ENCODE measurements around the gene ARRDC1. TPM values are rescaled to one million over a fixed set of nuclear protein-coding genes. Genes with fewer than 3 reads are reported as not detected.
A peak's percentile ranks its signal among the peaks of the same experiment; 100 is the strongest.

The ARRDC1 gene
- total RNA-seq, 3 donors from 2014 or later, result 27.5 to 39.3 (median 33.8) TPM

DNA sequence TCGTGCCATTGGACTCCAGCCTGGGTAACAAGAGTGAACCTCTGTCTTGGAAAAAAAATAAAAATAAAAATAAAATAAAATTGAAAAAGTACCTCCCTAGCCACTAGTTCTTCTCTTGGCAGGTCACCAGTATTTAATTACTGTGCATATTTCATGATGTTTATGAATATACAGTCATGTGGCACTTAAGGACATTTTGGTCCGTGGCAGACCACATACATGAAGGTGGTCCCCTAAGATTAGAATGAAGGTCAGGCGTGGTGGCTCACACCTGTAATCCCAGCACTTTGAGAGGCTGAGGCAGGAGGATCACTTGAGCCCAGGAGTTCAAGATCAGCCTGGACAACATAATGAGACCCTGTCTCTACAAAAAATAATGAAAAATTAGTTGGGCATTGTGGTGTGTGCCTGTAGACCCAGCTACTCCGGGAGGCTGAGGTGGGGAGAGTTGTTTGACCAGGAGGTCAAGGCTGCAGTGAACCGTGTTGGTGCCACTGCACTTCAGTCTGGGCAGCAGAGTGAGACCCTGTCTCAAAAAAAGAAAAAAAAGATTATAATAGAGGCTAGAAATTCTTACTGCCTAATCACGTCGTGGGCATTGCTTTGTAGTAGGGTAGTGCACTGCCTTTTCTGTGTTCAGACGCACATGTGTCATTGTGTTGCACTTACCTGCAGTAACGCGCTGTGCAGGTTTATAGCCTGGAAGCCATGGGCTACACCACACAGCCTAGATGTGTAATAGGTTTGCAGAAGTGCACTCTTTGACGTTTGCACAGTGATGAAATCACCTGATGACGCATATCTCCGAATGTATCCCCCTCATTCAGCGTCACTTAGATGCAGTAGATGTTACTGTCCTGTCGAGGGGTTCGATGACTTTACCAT lies 26.1 kb downstream of the ARRDC1 start:
- peaks cover 58% of the 10 kb centered on the region for H3K4me1 Mint-ChIP-seq (ENCODE audit: low read depth)
- H3K9me3 Mint-ChIP-seq, result no peaks in the 10 kb centered on the region

GRCh38 chr9:137632230-137633161 lies 27.0 kb downstream of the ARRDC1 start:
- Mint-ChIP-seq H3K9me3 (no peaks in the 10 kb centered on the region), H3K27me3 (ENCODE audit: low read depth) (no peaks in the 10 kb centered on the region), H3K4me1 (ENCODE audit: low read depth) (peaks cover 57% of the 10 kb centered on the region), H3K4me3 (no peak overlapping the region), H3K36me3 (ENCODE audit: insufficient read depth) (peaks cover 3% of the 10 kb centered on the region)
- ATAC-seq (no peak), DNase-seq (no peak)

More for the DNA sequence above, 26.1 kb downstream of the ARRDC1 start:
- ATAC-seq (peak in 1 of 2 donors; percentile 30), DNase-seq (no peak)
- Mint-ChIP-seq H3K4me3 (no peak overlapping the region), H3K27me3 (ENCODE audit: low read depth) (no peaks in the 10 kb centered on the region), H3K36me3 (ENCODE audit: insufficient read depth) (peaks cover 3% of the 10 kb centered on the region)

GRCh38 chr9:137634016-137634415 lies 28.5 kb downstream of the ARRDC1 start:
- H3K4me3 Mint-ChIP-seq, result no peak overlapping the region
- peaks cover 55% of the 10 kb centered on the region for H3K4me1 Mint-ChIP-seq (ENCODE audit: low read depth)
- no peaks in the 10 kb centered on the region for H3K9me3 Mint-ChIP-seq
- ATAC-seq (no peak), DNase-seq (no peak)
- H3K27me3 Mint-ChIP-seq (ENCODE audit: low read depth), result no peaks in the 10 kb centered on the region
- peaks cover 3% of the 10 kb centered on the region for H3K36me3 Mint-ChIP-seq (ENCODE audit: insufficient read depth)

- peaks cover 16% of the 10 kb centered on the region for H3K36me3 Mint-ChIP-seq (ENCODE audit: insufficient read depth)
- no peaks in the 10 kb centered on the region for H3K9me3 Mint-ChIP-seq
- DNase-seq (no peak), ATAC-seq (no peak)
- H3K27me3 Mint-ChIP-seq (ENCODE audit: low read depth), result no peaks in the 10 kb centered on the region
- peak overlapping the region; percentile 85 for H3K4me3 Mint-ChIP-seq
- peaks cover 53% of the 10 kb centered on the region for H3K4me1 Mint-ChIP-seq (ENCODE audit: low read depth)
Observed at GRCh38 chr9:137638680-137639079, 33.2 kb downstream of the ARRDC1 start.

DNA sequence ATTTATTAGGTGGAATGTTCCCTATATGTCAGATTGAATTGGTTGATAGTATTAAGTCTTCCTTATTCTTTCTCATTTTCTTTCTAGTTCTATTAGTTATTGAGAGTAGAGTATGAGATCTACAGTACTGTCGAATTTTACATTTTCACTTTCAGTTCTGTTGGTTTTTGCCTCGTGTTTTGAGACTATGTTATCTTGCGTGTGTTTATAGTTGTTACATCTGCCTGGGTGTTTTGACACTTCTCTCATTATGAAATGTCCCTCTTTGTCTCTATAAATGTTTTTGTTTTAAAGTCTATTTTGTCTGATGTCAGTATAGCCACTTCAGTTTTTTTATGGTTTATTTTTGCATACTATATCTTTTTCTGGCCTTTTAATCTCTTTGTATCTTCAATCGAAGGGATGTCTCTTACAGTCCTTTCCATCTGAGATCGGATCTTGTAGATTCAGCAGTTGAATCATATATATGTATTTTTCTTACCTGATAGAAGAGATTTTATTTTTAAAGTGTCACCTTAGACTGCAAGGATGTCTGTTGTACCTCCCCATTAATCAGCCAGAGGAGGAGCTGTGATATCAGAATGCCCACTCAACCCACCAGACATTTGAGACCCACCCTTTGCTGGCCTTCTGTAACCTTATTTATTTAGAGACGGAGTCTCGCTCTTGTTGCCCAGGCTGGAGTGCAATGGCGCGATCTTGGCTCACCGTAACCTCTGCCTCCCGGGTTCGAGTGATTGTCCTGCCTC lies 34.0 kb downstream of the ARRDC1 start:
- no peaks in the 10 kb centered on the region for H3K9me3 Mint-ChIP-seq
- H3K4me1 Mint-ChIP-seq (ENCODE audit: low read depth), result peaks cover 52% of the 10 kb centered on the region
- DNase-seq, result no peak
- peak; percentile 93 to 95 for ATAC-seq
- H3K36me3 Mint-ChIP-seq (ENCODE audit: insufficient read depth), result peaks cover 20% of the 10 kb centered on the region
- H3K4me3 Mint-ChIP-seq, result peak overlapping the region; percentile 85
- no peaks in the 10 kb centered on the region for H3K27me3 Mint-ChIP-seq (ENCODE audit: low read depth)

GRCh38 chr9:137640862-137641261 lies 35.4 kb downstream of the ARRDC1 start:
- ATAC-seq, result no peak
- no peak for DNase-seq
- Mint-ChIP-seq H3K4me1 (ENCODE audit: low read depth) (peaks cover 54% of the 10 kb centered on the region), H3K36me3 (ENCODE audit: insufficient read depth) (peaks cover 20% of the 10 kb centered on the region), H3K4me3 (no peak overlapping the region), H3K27me3 (ENCODE audit: low read depth) (no peaks in the 10 kb centered on the region), H3K9me3 (no peaks in the 10 kb centered on the region)

- ATAC-seq (no peak), DNase-seq (no peak)
- peaks cover 55% of the 10 kb centered on the region for H3K4me1 Mint-ChIP-seq (ENCODE audit: low read depth)
Observed at GRCh38 chr9:137642118-137642601, 36.7 kb downstream of the ARRDC1 start.

GRCh38 chr9:137642892-137643291 lies 37.4 kb downstream of the ARRDC1 start:
- no peak for DNase-seq
- Mint-ChIP-seq H3K27me3 (ENCODE audit: low read depth) (no peaks in the 10 kb centered on the region), H3K36me3 (ENCODE audit: insufficient read depth) (peaks cover 28% of the 10 kb centered on the region), H3K4me1 (ENCODE audit: low read depth) (peaks cover 58% of the 10 kb centered on the region), H3K4me3 (no peak overlapping the region), H3K9me3 (no peaks in the 10 kb centered on the region)
- no peak for ATAC-seq

More at GRCh38 chr9:137642118-137642601, 36.7 kb downstream of the ARRDC1 start:
- no peaks in the 10 kb centered on the region for H3K27me3 Mint-ChIP-seq (ENCODE audit: low read depth)
- H3K36me3 Mint-ChIP-seq (ENCODE audit: insufficient read depth), result peaks cover 26% of the 10 kb centered on the region
- H3K9me3 Mint-ChIP-seq, result no peaks in the 10 kb centered on the region
- H3K4me3 Mint-ChIP-seq, result no peak overlapping the region

DNA sequence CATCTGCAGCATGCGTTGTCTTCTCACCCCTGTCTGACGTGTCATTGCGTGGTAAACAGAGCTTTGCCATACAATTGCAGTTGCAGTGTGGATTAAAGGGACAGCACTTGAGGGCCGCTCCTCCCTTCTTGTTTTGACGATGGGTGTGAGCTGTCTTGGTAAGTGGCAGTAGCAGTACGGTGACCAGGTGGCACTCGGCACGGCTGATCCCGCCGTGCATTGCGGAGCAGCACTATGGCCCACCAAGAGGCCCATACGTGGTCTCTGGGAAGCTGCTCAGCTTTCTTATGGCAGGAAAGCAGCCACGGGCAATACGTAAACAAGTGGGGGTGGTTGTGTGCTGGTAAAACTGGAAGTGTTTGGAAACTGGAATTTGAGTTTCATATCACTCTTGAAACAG lies 38.4 kb downstream of the ARRDC1 start:
- Mint-ChIP-seq H3K4me3 (no peak overlapping the region), H3K4me1 (ENCODE audit: low read depth) (peaks cover 57% of the 10 kb centered on the region), H3K27me3 (ENCODE audit: low read depth) (no peaks in the 10 kb centered on the region), H3K36me3 (ENCODE audit: insufficient read depth) (peaks cover 30% of the 10 kb centered on the region), H3K9me3 (no peaks in the 10 kb centered on the region)
- ATAC-seq, result no peak
- DNase-seq, result no peak

DNA sequence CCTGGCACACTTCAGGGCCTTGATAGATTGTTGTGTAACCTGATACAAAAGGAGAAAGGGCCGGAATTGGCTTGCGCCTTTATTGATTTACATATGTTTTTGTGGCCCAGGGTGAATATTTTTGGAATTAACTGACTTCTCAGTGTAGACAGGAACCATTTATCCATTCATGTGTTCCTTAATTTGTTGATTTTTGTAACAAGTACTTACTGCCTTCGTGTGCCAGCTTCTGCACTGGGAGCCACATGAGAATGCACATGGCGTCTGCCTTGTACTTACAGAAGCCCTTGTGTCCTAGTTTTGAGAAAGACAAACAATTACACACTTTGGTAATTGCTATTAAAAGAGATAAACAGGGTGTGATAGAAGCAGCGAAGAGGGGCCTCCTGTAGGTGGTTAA lies 39.7 kb downstream of the ARRDC1 start:
- H3K9me3 Mint-ChIP-seq, result no peaks in the 10 kb centered on the region
- DNase-seq (no peak), ATAC-seq (no peak)
- H3K36me3 Mint-ChIP-seq (ENCODE audit: insufficient read depth), result peaks cover 26% of the 10 kb centered on the region
- H3K27me3 Mint-ChIP-seq (ENCODE audit: low read depth), result no peaks in the 10 kb centered on the region
- peaks cover 55% of the 10 kb centered on the region for H3K4me1 Mint-ChIP-seq (ENCODE audit: low read depth)
- H3K4me3 Mint-ChIP-seq, result no peak overlapping the region

- DNase-seq (no peak), ATAC-seq (no peak)
- Mint-ChIP-seq H3K9me3 (no peaks in the 10 kb centered on the region), H3K27me3 (ENCODE audit: low read depth) (no peaks in the 10 kb centered on the region), H3K4me3 (no peak overlapping the region), H3K36me3 (ENCODE audit: insufficient read depth) (peaks cover 27% of the 10 kb centered on the region), H3K4me1 (ENCODE audit: low read depth) (peaks cover 52% of the 10 kb centered on the region)
Observed at GRCh38 chr9:137646341-137646740, 40.9 kb downstream of the ARRDC1 start.

DNA sequence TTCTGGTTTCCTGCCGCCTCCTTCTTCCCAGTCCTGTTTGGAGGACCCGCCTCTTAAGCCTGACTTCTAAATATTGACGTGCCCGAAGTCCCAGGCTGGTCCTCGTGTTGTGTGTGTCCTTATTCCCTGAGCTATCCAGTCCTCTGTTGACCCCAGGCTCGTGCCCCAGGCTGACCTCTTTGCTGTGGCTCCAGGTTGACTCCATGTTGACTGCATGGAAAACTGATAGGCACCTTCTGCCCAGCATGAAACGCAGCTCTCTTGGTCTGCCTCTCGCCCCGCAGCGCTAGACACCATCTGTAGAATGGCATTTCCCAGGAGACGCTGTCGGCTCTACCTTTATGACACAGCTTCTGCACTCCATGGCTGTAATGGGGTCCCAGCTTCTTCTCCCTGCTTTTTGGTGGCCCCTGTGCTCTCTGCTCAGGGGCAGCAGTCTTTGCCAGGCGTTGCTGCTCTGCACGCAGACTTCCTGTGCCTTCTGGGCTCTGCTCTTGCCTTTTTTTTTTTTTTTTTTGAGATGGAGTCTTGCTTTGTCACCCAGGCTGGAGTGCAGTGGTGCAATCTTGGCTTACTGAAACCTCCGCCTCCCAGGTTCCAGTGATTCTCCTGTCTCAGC lies 41.7 kb downstream of the ARRDC1 start:
- peaks cover 26% of the 10 kb centered on the region for H3K36me3 Mint-ChIP-seq (ENCODE audit: insufficient read depth)
- H3K27me3 Mint-ChIP-seq (ENCODE audit: low read depth), result no peaks in the 10 kb centered on the region
- H3K4me1 Mint-ChIP-seq (ENCODE audit: low read depth), result peaks cover 47% of the 10 kb centered on the region
- no peak overlapping the region for H3K4me3 Mint-ChIP-seq
- no peaks in the 10 kb centered on the region for H3K9me3 Mint-ChIP-seq
- ATAC-seq (peak in 1 of 2 donors; percentile 38), DNase-seq (no peak)

DNA sequence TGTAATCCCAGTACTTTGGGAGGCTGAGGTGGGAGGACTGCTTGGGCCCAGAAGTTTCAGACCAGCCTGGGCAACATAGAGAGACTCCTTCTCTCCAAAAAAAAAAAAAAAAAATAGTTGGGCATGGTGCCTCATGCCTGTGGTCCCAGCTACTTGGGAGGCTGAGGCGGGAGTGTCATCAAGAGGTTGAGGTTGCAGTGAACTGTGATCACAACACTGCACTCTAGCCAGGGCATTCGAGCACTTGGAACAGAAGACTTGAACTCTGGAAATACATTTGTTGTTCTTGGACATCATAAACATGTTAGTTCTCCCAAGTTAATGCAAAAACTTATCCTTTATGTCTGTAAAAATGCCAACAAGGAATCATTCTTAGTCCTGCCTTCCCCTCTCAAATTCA lies 42.9 kb downstream of the ARRDC1 start:
- no peaks in the 10 kb centered on the region for H3K27me3 Mint-ChIP-seq (ENCODE audit: low read depth)
- ATAC-seq (no peak), DNase-seq (no peak)
- no peaks in the 10 kb centered on the region for H3K9me3 Mint-ChIP-seq
- peaks cover 24% of the 10 kb centered on the region for H3K36me3 Mint-ChIP-seq (ENCODE audit: insufficient read depth)
- peaks cover 42% of the 10 kb centered on the region for H3K4me1 Mint-ChIP-seq (ENCODE audit: low read depth)
- H3K4me3 Mint-ChIP-seq, result no peak overlapping the region

All from activated T-cell treated with anti-CD3 and anti-CD28 coated beads, Interleukin-2, amount 50 U/mL, for 4 hours (primary cell).